HG02678 (cell line): ENCODE data around the gene PRPH.
"Not testable (repeated sequence)": the region's sequence is repeated elsewhere in the genome, so short reads cannot be mapped to it uniquely, and the experiment has no call there.

Experiments used
- ATAC-seq: cut with Tn5 transposase; IDR thresholded peaks from one replicate; pipeline ENCODE4 v1.9.1; 2021; ENCODE audit warnings: mild to moderate bottlenecking, moderate library complexity; ENCODE audit not compliant: unreplicated experiment

PRPH gene

GRCh38 chr12:49295082-49295936, at the start of gene PRPH:
TSS of gene PRPH (plus strand) at chr12:49295147. CDS start at chr12:49295201, 54 bp downstream.
- no peak for ATAC-seq

DNA sequence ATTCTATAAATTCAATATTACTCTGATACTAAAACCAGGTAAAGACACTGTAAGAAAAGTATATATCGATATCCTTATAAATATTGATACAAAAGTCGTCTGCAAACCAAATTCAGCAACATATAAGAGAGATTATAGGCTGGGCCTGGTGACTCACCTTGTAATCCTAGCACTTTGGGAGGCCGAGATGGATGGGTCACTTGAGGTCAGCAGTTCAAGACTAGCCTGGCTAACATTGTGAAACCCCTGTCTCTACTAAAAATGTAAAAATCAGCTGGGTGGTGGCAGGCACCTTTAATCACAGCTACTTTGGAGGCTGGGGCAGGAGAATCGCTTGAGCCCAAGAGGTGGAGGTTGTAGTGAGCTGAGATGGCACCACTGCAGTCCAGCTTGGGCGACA, 43.6 kb upstream of the PRPH start:
- ATAC-seq = no peak

DNA sequence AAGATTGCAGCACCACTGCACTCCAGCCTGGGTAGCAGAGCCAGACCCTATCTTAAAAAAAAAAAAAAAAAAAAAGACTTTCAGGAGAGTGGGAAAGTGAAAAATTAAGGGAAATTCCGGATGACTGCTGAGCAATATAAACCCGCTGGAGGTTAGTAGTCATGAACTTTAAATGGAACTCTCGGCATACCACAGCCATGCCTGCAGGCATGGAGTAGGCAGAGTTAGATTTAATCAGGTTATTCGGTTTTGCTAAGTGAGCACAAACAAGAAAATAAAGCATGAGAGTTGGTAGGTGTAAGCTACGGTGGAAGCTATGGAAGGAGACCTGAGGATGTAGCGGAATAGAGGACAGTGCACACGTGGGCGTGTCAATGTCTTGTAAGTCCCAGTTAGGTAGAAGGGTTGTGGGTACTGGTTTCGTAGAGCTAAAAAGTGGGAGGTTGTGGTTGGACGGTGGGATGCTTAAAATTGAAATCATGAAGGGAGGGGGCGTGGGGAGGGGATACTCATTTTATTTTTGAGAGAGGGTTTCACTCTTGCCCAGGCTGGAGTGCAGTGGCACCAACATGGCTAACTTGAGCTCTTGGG, 41.8 kb upstream of the PRPH start:
- no peak for ATAC-seq

DNA sequence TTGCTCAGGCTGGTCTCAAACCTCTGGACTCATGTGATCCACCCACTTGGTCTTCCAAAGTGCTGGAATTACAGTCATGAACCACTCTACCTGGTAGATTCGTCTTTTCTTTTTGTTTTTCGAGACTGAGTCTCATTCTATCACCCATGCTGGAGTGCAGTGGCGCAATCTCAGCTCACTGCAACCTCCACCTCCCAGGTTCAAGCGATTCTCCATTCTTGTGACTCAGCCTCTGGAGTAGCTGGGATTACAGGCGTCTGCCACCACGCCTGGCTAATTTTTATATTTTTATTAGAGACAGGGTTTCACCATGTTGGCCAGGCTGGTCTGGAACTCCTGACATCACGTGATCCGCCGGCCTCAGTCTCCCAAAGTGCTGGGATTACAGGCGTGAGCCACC, 39.5 kb upstream of the PRPH start:
- ATAC-seq = not testable (repeated sequence)

DNA sequence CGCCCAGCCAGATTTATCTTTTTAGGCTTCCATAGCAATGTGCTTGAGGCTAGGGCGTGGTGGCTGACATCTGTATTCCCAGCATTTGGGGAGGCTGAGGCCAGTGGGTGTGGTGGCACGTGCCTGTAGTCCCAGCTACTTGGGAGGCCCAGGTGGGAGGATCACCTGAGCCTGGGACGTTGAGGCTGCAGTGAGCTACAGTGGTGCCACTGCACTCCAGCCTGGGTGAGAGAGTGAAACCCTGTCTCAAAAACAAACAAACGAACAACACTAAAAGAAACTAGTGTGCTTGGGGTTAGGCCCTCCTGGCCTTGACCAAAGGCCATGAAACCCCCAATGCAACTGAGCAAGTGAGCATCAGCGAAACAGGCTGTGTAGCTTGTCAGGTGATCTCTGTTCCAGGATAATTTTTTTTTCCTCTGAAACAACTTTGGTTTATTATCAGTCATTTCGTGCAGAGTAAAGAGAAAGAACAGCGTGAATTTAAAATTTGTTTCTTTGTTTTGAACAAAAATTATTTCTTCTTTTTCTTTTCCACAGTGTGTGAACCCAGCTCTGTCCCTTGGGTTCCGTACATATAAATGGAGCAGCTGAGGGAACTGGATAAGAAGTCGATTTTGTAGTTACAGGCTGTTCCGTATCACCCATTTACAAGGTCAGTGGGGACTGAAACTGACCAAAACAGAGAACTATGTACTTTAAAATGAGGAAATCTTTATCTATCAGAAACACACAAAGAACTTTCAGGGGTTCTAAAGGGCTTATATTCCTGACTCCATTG, 38.9 kb upstream of the PRPH start:
- ATAC-seq = no peak

- ATAC-seq = not testable (repeated sequence)
These were observed 37.3 kb upstream of the PRPH start for GRCh38 chr12:49257508-49258184.

DNA sequence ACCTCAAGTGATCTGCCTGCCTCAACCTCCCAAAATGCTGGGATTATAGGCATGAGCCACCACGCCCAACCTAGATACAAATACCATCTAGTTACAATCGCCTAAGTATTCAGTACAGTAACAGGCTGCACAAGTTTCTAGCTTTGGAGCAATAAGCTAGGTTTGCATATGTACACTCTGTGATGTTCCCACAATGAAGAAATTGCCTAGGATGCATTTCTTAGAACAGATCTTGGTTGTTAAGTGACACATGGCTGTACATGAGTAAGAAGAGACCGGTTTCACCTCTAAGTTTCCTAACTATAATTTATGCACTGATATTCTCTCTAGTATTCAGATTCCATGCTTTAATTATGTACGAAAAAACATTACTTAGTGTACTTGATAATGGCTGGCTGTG, 35.5 kb upstream of the PRPH start:
- ATAC-seq = no peak

DNA sequence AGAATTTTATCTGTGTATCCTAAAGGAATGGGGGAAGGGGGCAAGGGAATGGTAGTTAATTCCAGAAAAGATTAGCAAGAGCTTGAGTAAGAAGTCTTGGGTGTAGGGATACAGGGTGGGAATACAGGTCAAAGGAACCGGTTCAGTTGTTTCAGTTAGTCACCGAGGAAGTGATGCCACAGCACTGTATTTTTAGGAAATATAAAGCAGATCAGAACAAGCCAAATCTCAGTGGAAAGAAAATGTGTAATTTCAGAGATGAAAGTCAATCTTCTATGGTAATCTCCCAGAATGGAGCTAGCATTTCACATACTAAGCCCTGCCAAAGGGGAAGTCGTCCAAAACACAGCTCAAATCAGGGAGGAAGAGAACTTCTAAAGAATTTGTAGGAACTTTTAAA, 34.8 kb upstream of the PRPH start:
- no peak for ATAC-seq

DNA sequence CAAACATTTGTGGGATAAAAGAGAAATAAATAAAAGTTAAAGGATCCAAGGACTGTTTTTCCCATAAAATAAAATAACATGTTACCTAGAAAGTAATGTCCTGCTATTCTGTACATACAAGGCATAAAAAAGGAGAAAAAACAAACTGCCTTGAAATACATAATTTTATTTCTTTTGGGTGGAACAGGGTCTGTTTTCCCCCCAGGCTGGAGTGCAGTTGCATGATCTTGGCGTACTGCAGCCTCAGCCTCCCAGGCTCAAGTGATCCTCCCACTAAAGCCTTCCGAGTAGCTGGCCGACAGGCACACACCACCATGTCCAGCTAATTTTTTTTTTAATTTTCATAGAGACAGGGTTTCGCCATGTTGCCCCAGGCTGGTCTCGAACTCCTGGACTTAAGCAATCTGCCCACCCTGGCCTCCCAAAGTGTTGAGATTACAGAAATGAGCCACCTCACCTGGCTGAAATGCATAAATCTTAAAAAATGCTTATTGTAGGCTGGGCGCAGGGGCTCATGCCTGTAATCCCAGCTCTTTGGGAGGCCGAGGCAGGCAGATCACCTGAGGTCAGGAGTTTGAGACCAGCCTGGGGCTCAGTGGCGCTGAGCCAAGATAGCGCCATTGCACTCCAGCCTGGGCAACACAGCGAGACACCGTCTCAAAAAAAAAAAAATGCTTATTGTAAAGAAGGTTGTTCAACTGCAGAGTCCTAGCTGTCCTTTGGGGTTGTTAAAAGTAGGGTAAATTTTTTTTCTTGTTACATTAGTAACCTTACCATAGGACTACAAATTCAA, 34.2 kb upstream of the PRPH start:
- ATAC-seq = no peak

DNA sequence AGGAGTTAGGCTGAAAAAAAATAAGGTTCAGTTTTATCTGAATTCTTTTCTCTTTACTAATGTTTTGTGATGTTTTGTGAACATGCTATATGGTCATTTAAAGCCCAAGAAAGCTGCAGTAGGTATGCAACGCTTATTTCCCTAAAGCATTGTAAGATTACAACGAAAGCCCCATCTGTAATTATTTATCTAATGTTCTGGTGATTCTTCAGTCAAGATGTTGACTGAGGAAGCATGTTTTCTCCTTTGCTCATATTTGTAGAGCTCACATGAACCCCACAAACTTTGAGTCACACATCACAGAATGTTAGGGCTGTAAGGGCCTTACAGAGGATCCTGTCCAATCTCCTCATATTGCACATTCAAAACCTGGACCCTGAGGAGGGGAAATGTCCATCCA, 33.2 kb upstream of the PRPH start:
- no peak for ATAC-seq

GRCh38 chr12:49263400-49263763, 31.6 kb upstream of the PRPH start:
- ATAC-seq = no peak

- ATAC-seq = peak; percentile 28
These were observed 30.5 kb upstream of the PRPH start for GRCh38 chr12:49264466-49264872.

- ATAC-seq = peak; percentile 85
These were observed 29.8 kb upstream of the PRPH start, which contains the start of gene TUBA1C for GRCh38 chr12:49264873-49265792. TSS of gene TUBA1C (plus strand) at chr12:49265082. CDS start at chr12:49265182, 100 bp downstream.

DNA sequence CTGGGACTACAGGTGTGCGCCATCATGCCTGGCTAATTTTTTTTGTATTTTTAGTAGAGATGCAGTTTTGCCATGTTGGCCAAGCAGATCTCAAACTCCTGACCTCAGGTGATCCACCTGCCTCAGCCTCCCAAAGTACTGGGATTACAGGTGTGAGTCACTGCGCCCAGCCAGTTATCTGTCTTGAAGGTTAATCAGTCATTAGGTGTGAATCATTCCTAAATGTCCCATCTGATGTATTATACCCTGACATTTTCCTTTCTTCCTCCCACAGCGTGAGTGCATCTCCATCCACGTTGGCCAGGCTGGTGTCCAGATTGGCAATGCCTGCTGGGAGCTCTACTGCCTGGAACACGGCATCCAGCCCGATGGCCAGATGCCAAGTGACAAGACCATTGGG, 25.8 kb upstream of the PRPH start:
- ATAC-seq = not testable (repeated sequence)

DNA sequence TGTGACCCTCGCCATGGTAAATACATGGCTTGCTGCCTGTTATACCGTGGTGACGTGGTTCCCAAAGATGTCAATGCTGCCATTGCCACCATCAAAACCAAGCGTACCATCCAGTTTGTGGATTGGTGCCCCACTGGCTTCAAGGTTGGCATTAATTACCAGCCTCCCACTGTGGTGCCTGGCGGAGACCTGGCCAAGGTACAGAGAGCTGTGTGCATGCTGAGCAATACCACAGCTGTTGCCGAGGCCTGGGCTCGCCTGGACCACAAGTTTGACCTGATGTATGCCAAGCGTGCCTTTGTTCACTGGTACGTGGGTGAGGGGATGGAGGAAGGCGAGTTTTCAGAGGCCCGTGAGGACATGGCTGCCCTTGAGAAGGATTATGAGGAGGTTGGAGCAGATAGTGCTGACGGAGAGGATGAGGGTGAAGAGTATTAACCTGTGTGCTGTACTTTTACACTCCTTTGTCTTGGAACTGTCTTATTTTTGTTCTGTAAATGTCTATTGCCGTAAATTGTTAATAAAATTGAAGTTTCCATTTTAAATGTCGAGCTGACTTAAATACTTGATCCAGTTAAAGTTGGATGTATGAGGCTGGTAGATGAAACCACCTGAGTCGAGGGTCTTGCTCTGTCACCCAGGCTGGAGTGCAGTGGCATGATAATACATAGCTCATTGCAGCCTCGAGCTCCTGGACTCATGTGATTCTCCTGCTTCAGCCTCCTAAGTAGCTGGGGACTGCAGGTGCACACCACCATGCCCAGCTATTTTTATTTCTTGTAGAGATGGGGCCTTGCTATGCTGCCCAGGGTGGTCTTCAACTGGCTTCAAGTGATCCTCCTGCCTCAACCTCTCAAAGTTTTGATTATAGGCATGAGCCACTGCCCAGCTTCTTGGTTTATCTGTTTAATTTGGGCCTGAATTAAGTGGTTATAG, 21.9 kb upstream of the PRPH start:
- no peak for ATAC-seq

GRCh38 chr12:49273726-49274395, 21.1 kb upstream of the PRPH start:
- no peak for ATAC-seq

GRCh38 chr12:49274396-49275069, 20.4 kb upstream of the PRPH start:
- no peak for ATAC-seq
